Stimulated activated CD4-positive, alpha-beta T cell treated with anti-CD3 and anti-CD28 coated beads, TNF-alpha, amount 100 ng/mL, for 24 hours (primary cell): ENCODE measurements around the gene MCOLN2.

Experiments used
- DNase-seq, 3 experiments: peaks; one replicate each; pipeline ENCODE4 v3.0.0-alpha.2; 2020; ENCODE audit warnings: low read depth in 3 of 3

The MCOLN2 gene

GRCh38 chr1:84896279-84896678, 100.6 kb downstream of the MCOLN2 start:
- no peak for DNase-seq

DNA sequence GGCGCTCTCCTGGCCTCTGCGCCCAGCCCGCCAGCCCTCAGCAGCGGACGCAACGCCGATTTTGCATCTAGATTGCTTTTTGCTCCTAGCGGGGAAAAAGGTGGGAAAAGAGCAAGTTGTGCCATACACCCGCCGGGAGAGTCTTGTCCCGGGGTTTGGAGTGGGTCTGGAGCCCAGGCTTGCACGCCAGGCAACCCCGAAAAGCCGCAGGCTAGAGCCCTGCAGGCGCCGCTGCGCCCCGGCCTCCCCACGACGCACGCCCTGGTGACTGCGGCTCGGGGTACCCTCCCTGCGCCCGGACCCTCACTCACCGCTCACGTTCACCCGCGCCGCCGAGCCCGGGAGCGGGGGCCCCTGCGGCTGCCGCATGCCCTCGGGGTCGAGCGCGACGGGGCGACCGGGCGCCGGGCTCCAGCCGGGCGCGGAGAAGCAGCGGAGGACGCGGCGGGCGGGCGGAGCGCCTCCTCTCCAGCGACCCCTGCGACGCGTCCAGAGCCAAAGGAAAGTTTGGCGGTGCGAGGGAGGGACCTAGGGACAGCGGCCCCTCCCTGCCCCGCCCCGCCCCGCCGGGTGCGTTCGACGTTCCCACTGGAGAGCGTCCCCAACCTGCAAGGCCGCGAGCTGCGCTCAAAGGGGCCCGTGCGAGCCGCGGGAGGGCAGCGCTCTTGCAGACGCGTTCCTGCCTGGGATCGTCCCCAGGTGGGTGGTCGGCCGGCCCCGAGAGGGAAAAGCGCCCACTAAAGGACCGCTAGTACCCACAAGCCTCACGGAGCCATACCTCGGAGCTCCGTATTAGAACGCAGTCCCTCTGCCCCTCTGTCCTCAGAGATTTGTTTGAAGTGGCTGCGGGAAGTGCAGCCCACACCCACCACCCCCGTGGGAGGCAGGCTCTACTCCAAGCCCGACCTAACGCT, 104.0 kb downstream of the MCOLN2 start, which contains the start of gene LPAR3:
LPAR3 (minus strand) TSS at position 502 of the 914 bp plus-strand sequence. CDS start 27,086 bp downstream, outside the sequence.
- peak in 2 of 3 experiments; percentile 2 to 26 for DNase-seq

DNA sequence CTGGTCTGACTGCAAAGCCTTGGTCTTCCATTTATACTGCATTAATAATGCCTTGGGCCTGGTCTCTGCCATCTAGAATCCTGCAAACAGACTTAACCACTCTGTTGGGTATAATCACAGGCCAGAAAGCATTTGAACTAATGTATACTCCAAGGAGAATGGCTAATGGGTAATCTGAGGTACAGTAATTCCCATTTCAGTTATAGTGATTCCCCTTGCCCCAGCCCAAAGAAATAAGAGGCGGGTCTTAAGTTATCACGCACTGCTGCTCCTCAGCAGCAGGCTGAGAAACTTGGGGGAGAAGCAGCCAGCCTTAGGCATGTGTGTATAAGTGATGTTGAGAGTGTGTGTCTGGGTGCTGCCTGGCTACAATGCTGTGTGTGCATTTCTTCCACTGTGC, 106.3 kb downstream of the MCOLN2 start:
- no peak for DNase-seq

DNA sequence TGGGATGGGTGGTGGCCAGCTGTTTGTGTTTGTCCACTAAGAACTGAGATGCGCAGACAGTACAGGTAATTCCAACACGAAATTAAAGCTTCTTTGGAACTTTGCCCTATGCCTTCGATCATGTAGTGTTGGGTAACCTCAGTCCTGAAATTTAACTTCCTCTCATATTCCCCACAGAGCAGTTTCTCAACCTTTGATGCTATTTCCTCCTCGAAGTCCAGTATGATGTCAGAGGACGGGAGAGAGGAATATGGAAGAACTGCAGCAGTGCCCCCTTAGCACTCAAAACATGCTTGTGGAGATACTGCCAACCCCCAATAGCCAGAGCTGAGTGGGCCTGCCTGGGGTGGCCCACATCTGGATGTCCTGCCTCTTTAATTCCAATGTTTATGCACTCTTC, 107.5 kb downstream of the MCOLN2 start:
- no peak for DNase-seq

- peak in 1 of 3 experiments; percentile 5 for DNase-seq
Observed at GRCh38 chr1:84888753-84889152, 108.2 kb downstream of the MCOLN2 start.

- DNase-seq: no peak
Observed at GRCh38 chr1:84887261-84887934, 109.5 kb downstream of the MCOLN2 start.

DNA sequence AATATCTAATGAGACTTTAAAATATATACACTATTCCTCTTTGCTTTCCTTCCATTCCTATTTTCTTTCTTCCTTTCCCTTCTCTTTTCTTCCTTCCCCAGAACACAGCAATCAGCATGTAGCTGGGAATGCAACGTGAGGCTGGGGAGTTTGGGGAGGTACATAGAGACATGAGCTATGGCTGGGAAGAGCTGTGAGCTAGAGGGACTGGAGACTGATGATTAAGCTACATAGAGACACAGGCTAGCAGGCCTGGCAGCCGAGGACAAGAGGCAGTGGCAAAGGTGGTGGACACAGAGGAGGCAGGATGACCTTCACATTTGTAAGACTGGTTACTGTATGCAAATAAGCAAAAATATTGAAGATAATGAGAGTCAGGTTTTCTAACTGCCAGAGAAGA, 111.4 kb downstream of the MCOLN2 start:
- no peak for DNase-seq

DNA sequence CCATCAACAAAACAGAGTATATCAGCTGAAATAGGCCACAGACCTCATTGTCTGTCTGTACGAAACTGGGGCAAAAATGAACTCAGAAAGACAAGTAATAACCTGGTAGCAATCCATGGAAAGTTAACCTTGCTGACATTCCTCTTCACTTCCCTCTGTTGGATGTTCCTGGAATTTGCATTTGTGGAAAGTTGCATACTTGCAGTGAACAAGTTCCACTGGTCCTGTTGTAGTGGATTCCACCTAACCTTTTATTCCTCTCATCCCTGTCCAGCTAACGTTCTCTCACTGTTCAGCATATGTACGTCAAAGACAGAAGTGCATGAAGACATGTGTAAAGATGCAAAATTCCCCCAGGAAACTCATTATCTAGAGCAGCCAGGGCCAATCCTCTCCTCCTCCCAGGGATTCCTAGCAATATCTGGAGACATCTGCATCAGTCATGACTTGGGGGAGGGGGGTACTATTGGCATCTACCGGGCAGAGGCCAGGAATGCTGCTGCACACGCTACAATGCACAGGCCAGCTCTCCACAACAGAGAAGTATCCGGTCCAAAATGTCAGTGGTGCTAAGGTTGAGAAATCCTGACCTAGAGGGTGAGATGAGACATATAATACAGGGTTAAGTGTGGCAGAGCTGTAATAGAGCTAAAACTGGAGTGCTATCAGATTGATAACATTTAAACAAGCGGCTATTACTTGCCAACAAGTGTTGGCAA, 112.1 kb downstream of the MCOLN2 start:
- no peak for DNase-seq

DNA sequence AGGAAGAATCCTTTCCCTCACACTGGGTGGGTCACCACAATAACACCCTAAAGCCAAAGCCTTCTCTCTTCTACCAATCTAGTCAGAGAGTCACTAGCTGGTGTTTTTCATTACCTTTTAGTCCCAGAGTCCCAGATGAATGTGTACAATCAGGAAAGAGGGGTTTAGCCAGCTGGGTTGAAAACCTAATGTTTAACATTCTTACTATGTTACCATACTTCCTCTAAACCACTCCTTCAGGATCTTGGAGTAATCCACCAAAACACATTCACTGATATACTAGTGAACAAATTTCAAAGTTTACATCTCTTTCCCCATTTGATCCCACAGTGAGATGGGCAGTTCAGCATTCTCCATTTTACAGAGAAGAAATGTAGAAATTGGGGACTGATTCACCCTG, 113.6 kb downstream of the MCOLN2 start:
- DNase-seq: no peak

DNA sequence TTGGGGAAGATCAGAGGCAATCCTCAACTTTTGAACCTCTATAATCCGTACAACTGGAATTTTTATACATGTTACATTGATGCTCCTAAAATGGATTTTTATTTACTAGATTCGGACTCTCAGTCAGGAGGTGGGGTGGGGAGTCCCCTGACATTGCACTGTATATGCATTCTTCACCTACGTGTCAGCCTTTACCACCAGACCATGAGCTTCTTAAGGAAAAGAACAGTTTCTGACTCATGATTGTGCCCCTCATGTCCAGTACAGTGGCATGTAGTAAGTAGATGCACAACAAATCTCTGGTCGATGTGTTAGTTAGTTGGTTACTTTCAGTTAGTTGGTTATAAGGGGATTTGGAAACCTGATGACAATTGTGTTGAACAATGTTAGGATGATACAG, 119.3 kb downstream of the MCOLN2 start:
- DNase-seq: no peak

DNA sequence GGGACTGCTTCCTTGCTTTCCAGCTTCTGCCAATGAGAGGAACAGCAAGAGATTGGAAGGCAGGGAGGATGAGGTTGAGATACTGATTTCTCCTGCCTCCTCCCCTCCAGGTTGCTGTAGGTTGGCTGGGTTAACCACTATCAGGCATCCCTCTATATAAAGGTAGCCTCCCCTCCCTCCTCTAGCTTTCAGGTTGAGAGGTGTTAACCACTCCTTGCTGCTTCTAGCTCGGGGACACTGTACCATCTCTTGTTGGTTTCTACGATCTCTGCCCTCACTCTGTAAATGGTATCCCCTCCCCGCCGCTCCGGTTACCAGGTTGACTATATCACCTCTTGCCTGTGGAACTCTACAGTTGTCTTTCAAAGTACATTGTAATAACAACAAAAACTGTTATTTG, 120.6 kb downstream of the MCOLN2 start:
- DNase-seq: no peak
